Right ventricle myocardium inferior (tissue), 1 donor: ENCODE measurements around the gene USP36. TPM values are rescaled to one million over a fixed set of nuclear protein-coding genes. Genes with fewer than 3 reads are reported as not detected.
"Not testable (repeated sequence)": the region's sequence is repeated elsewhere in the genome, so short reads cannot be mapped to it uniquely, and the experiment has no call there.

Experiments
- ATAC-seq: fragments of 200-7000 bp; cut with Tn5 transposase; one replicate; pipeline ENCODE4 v1.9.1; 2020; ENCODE audit warnings: mild to moderate bottlenecking, moderate library complexity
- DNase-seq: peaks from one replicate; pipeline ENCODE4 v3.0.0; 2021; ENCODE audit errors: missing footprints
- intact Hi-C: fragments of 100-400 bp; cut with DNase I; formaldehyde crosslinking; loops from one replicate; pipeline ENCODE4 v1.11.0; 2022
- long read RNA-seq: library from polyadenylated mRNA; unstranded; transcript quantifications from one replicate; pipeline ENCODE4 v2.0.0, GENCODE V29; 2021
- total RNA-seq: library from RNA; stranded (reverse); fragmentation: NEBNext Ultra II Directional; extraction: Animal tissue kit (Norgen Biotek cat#: 25700); gene quantifications from one replicate; pipeline ENCODE4 v1.2.1, GENCODE V29; 2021
- donor health status: DM: no; HTN: yes; CAD: no; lungs with severe emphysema.

USP36 gene
- 18.4 TPM for total RNA-seq
- long read RNA-seq = 0 reads

GRCh38 chr17:78840780-78841611, at the start of gene USP36:
Gene USP36 (minus strand): TSS chr17:78840814. CDS start chr17:78836363, 4,451 bp downstream.
- DNase-seq (peak; percentile 100), ATAC-seq (peak; percentile 98)
- intact Hi-C loops = loop anchor here (1.0 to 5.0 kb wide), 2 partner anchors 93 to 104 kb away; no protein-coding TSS in a partner anchor

GRCh38 chr17:78890096-78890495, 49.5 kb upstream of the USP36 start:
- ATAC-seq, DNase-seq, intact Hi-C loops: not testable (repeated sequence)

GRCh38 chr17:78889531-78889930, 48.9 kb upstream of the USP36 start:
- ATAC-seq = no peak
- intact Hi-C loops = no loop called here
- DNase-seq = peak; percentile 51

GRCh38 chr17:78888941-78889518, 48.4 kb upstream of the USP36 start:
- intact Hi-C loops = no loop called here
- ATAC-seq = no peak
- DNase-seq = no peak

GRCh38 chr17:78886954-78887353, 46.3 kb upstream of the USP36 start:
- DNase-seq (peak; percentile 34), ATAC-seq (no peak)
- intact Hi-C loops = no loop called here

GRCh38 chr17:78885956-78886355, 45.3 kb upstream of the USP36 start:
- intact Hi-C loops = no loop called here
- ATAC-seq = no peak
- peak; percentile 4 for DNase-seq

GRCh38 chr17:78884876-78885667, 44.5 kb upstream of the USP36 start:
- no peak for ATAC-seq
- no peak for DNase-seq
- intact Hi-C loops = loop anchor here (5.0 kb wide), 1 partner anchor 37 kb away; no protein-coding TSS in a partner anchor

GRCh38 chr17:78884148-78884825, 43.7 kb upstream of the USP36 start:
- ATAC-seq = no peak
- no peak for DNase-seq
- intact Hi-C loops = loop anchor here (5.0 kb wide), 1 partner anchor 38 kb away; no protein-coding TSS in a partner anchor

- ATAC-seq (peak; percentile 66), DNase-seq (peak; percentile 86)
- intact Hi-C loops = loop anchor here (5.0 kb wide), 1 partner anchor 39 kb away; no protein-coding TSS in a partner anchor
Observed at GRCh38 chr17:78883533-78884131, 43.0 kb upstream of the USP36 start.

GRCh38 chr17:78883089-78883532, 42.5 kb upstream of the USP36 start:
- ATAC-seq = peak; percentile 77
- intact Hi-C loops = loop anchor here (5.0 kb wide), 1 partner anchor 39 kb away; no protein-coding TSS in a partner anchor
- peak; percentile 90 for DNase-seq

GRCh38 chr17:78882540-78883088, 42.0 kb upstream of the USP36 start:
- intact Hi-C loops = loop anchor here (5.0 kb wide), 1 partner anchor 40 kb away; no protein-coding TSS in a partner anchor
- ATAC-seq (no peak), DNase-seq (peak; percentile 85)

- peak; percentile 88 for DNase-seq
- intact Hi-C loops = loop anchor here (5.0 kb wide), 1 partner anchor 43 kb away; no protein-coding TSS in a partner anchor
- ATAC-seq = peak; percentile 18
Observed at GRCh38 chr17:78879635-78880186, 39.1 kb upstream of the USP36 start.

- no peak for ATAC-seq
- intact Hi-C loops = no loop called here
- no peak for DNase-seq
Observed at GRCh38 chr17:78878871-78879527, 38.4 kb upstream of the USP36 start.

- ATAC-seq = no peak
- intact Hi-C loops = no loop called here
- DNase-seq = no peak
Observed at GRCh38 chr17:78878261-78878660, 37.6 kb upstream of the USP36 start.

GRCh38 chr17:78876954-78877517, 36.4 kb upstream of the USP36 start:
- intact Hi-C loops, DNase-seq: not testable (repeated sequence)
- ATAC-seq = peak; percentile 49

- no peak for ATAC-seq
- DNase-seq = no peak
- intact Hi-C loops = no loop called here
Observed at GRCh38 chr17:78876094-78876597, 35.5 kb upstream of the USP36 start.
